Measurements from ENCODE around the gene ST6GALNAC1. TPM values are rescaled to one million over a fixed set of nuclear protein-coding genes. Genes with fewer than 3 reads are reported as not detected.

ST6GALNAC1 gene
- 10 to 100 TPM; 22.5 to 24.9 TPM for total RNA-seq
- polyA plus RNA-seq: 10 to 100 TPM; 13.9 to 19.3 TPM
- long read RNA-seq, donor 1, partial matches to known transcripts: 0 of 3 reads
- long read RNA-seq, donor 1, other reads (novel, unspliced or antisense): 0 of 3 reads
- long read RNA-seq, donor 2: 0 reads
- long read RNA-seq, donor 3: 0 reads
- long read RNA-seq, donor 4: 0 reads
- long read RNA-seq, donor 5, partial matches to known transcripts: 0 of 1 reads
- long read RNA-seq, donor 5, other reads (novel, unspliced or antisense): 0 of 1 reads

- Histone ChIP-seq H3K27me3 (ENCODE audit: control insufficient read depth in 3 of 3, insufficient read depth in 3 of 3, low read length in 2 of 3) (no peaks in the 10 kb centered on the region), H3K9ac (ENCODE audit: insufficient read depth in 1 of 2, low read length in 2 of 2) (no peak within 1 kb of the TSS), H3K27ac (ENCODE audit: low read depth in 1 of 2, low read length in 1 of 2) (peak within 1 kb of the TSS in 1 of 2 donors; percentile 73), H3K36me3 (ENCODE audit: control insufficient read depth in 4 of 4, insufficient read depth in 4 of 4, low read length in 4 of 4) (no peaks in the 10 kb centered on the region), H3K4me1 (ENCODE audit: control insufficient read depth in 5 of 5, insufficient read depth in 5 of 5, low read length in 5 of 5) (peaks cover 0 to 12% (median 0%) of the 10 kb centered on the region in 5 donors), H3K9me3 (ENCODE audit: control insufficient read depth in 4 of 4, insufficient read depth in 3 of 4, low read length in 3 of 4) (no peaks in the 10 kb centered on the region), H3K4me3 (no peak within 1 kb of the TSS)
- peak in 2 of 3 donors; percentile 14 to 52 for DNase-seq
- ATAC-seq (ENCODE audit: insufficient read depth, low FRiP score): no peak
- WGBS, 2 donors: 50 to 70% methylated on average over 7 of the region's 7 CpGs
- no peak for TF ChIP-seq CTCF (IDR thresholded peaks at IDR 0.05; ENCODE audit: control extremely low read depth, extremely low read depth)
Measured at GRCh38 chr17:76643553-76644148, at the start of gene ST6GALNAC1. Gene ST6GALNAC1, minus strand, starts transcription at chr17:76643757. Its CDS starts 119 bp downstream, at chr17:76643638.

- WGBS, 2 donors: 92 to 95% methylated on average over 14 of the region's 14 CpGs
- ATAC-seq (ENCODE audit: insufficient read depth, low FRiP score): no peak
- TF ChIP-seq CTCF (IDR thresholded peaks at IDR 0.05; ENCODE audit: control extremely low read depth, extremely low read depth): no peak
- H3K9me3 ChIP-seq (ENCODE audit: control insufficient read depth in 4 of 4, insufficient read depth in 3 of 4, low read length in 3 of 4): peaks cover 0 to 2% (median 0%) of the 10 kb centered on the region in 4 donors
- H3K4me1 ChIP-seq (ENCODE audit: control insufficient read depth in 5 of 5, insufficient read depth in 5 of 5, low read length in 5 of 5): peaks cover 4 to 49% (median 24%) of the 10 kb centered on the region in 5 donors
- peak overlapping the region; percentile 33 to 43 for H3K27ac ChIP-seq (ENCODE audit: low read depth in 1 of 2, low read length in 1 of 2)
- DNase-seq: no peak
- no peak overlapping the region for H3K9ac ChIP-seq (ENCODE audit: insufficient read depth in 1 of 2, low read length in 2 of 2)
- H3K4me3 ChIP-seq: no peak overlapping the region
- no peaks in the 10 kb centered on the region for H3K27me3 ChIP-seq (ENCODE audit: control insufficient read depth in 3 of 3, insufficient read depth in 3 of 3, low read length in 2 of 3)
- H3K36me3 ChIP-seq (ENCODE audit: control insufficient read depth in 4 of 4, insufficient read depth in 4 of 4, low read length in 4 of 4): peaks cover 0 to 15% (median under 1%) of the 10 kb centered on the region in 4 donors
Measured at GRCh38 chr17:76691379-76692191, 48.0 kb upstream of the ST6GALNAC1 start.

- TF ChIP-seq CTCF (IDR thresholded peaks at IDR 0.05; ENCODE audit: control extremely low read depth, extremely low read depth): no peak
- ATAC-seq (ENCODE audit: insufficient read depth, low FRiP score) (no peak), DNase-seq (no peak)
- H3K9ac ChIP-seq (ENCODE audit: insufficient read depth in 1 of 2, low read length in 2 of 2): no peak overlapping the region
- peaks cover 0 to 16% (median 0%) of the 10 kb centered on the region in 4 donors for H3K36me3 ChIP-seq (ENCODE audit: control insufficient read depth in 4 of 4, insufficient read depth in 4 of 4, low read length in 4 of 4)
- H3K4me1 ChIP-seq (ENCODE audit: control insufficient read depth in 5 of 5, insufficient read depth in 5 of 5, low read length in 5 of 5): peaks cover 0 to 49% (median 23%) of the 10 kb centered on the region in 5 donors
- 88 to 93% methylated on average over 13 of the region's 13 CpGs for WGBS, 2 donors
- no peak overlapping the region for H3K27ac ChIP-seq (ENCODE audit: low read depth in 1 of 2, low read length in 1 of 2)
- no peak overlapping the region for H3K4me3 ChIP-seq
- H3K27me3 ChIP-seq (ENCODE audit: control insufficient read depth in 3 of 3, insufficient read depth in 3 of 3, low read length in 2 of 3): no peaks in the 10 kb centered on the region
- H3K9me3 ChIP-seq (ENCODE audit: control insufficient read depth in 4 of 4, insufficient read depth in 3 of 4, low read length in 3 of 4): peaks cover 0 to 2% (median 0%) of the 10 kb centered on the region in 4 donors
Measured at GRCh38 chr17:76690596-76691280, 47.2 kb upstream of the ST6GALNAC1 start.
